Testis (tissue), 3 donors: ENCODE data around the gene HSD17B14. TPM values are rescaled to one million over a fixed set of nuclear protein-coding genes. Genes with fewer than 3 reads are reported as not detected.
A peak's percentile ranks its signal among the peaks of the same experiment; 100 is the strongest.

ENCODE experiments used
- DNase-seq: peaks from one replicate; pipeline ENCODE4 v3.0.0-alpha.2; 2019
- H3K27ac ChIP-seq, 2 donors: fragments of 200-600 bp; sonication (generic); one replicate each; pipeline ENCODE4 v1.5.1; 2019
- H3K27me3 ChIP-seq: fragments of 200-600 bp; sonication (generic); one replicate; pipeline ENCODE4 v1.5.1; 2019
- H3K36me3 ChIP-seq: fragments of 200-600 bp; sonication (generic); one replicate; pipeline ENCODE4 v1.5.1; 2017; ENCODE audit warnings: low read depth; ENCODE audit errors: missing control alignments
- H3K4me1 ChIP-seq: fragments of 200-600 bp; sonication (generic); one replicate; pipeline ENCODE4 v1.5.1; 2019
- H3K4me3 ChIP-seq, 2 donors: fragments of 200-600 bp; sonication (generic); one replicate each; pipeline ENCODE4 v1.5.1; 2017 to 2019
- H3K9me3 ChIP-seq: fragments of 200-600 bp; sonication (generic); one replicate; pipeline ENCODE4 v1.5.1; 2017
- POLR2A ChIP-seq: fragments of 450-650 bp; IDR thresholded peaks from one replicate; pipeline ENCODE4 v1.6.1; 2017; ENCODE audit warnings: antibody characterized with exemption, mild to moderate bottlenecking, moderate library complexity
- WGBS, 2 donors: methylation state at CpG; one replicate each; pipeline ENCODE4 v1.1.5; 2018; 5-methylcytosine and 5-hydroxymethylcytosine counted together
- intact Hi-C: fragments of 100-400 bp; cut with DNase I; formaldehyde crosslinking; loops from one replicate; pipeline ENCODE4 v1.15.1; 2023; ENCODE audit warnings: low total_unique reads
- polyA plus RNA-seq: library from polyadenylated mRNA; stranded (reverse); fragments of 350-450 nt; fragmentation: Illumina TruSeq; extraction: RNeasy Lipid Tissue Mini Kit (QIAGEN cat#74804); gene quantifications from one replicate; pipeline ENCODE4 v1.2.3, GENCODE V29; 2014; ENCODE audit warnings: low read depth, low replicate concordance; ENCODE audit not compliant: insufficient read depth
- total RNA-seq, 2 donors: library from RNA; depleted of rRNA; stranded (reverse); fragments of >200 nt; gene quantifications; one replicate each; pipeline ENCODE4 v1.2.3, GENCODE V29; 2016
- TF ChIP-seq, protein P1 (sequence below), 3 experiments: fragments of 450-650 bp in 2 of 3; fragments of 200-600 bp in 1 of 3; sonication (generic) in 1 of 3; IDR thresholded peaks; one replicate each; pipeline ENCODE4 v1.5.1; 2016 to 2019; ENCODE audit warnings: antibody characterized with exemption in 3 of 3, mild to moderate bottlenecking in 2 of 3, moderate library complexity in 1 of 3

The HSD17B14 gene
- total and polyA plus RNA-seq, 3 donors from 2014 or later = 5.6 to 11.9 (median 8.8) TPM

- intact Hi-C loops = no loop called here
- Histone ChIP-seq H3K27me3 (no peaks in the 10 kb centered on the region), H3K36me3 (no peaks in the 10 kb centered on the region), H3K27ac (no peak overlapping the region), H3K4me3 (no peak overlapping the region), H3K4me1 (peaks cover 17% of the 10 kb centered on the region), H3K9me3 (no peaks in the 10 kb centered on the region)
- no peak for DNase-seq
- WGBS, 2 donors = 72 to 80% methylated on average over 5 of the region's 5 CpGs
- no peak for TF ChIP-seq POLR2A
These were observed 51.8 kb downstream of the HSD17B14 start for GRCh38 chr19:48784527-48784926.

GRCh38 chr19:48780631-48781391 lies 55.5 kb downstream of the HSD17B14 start:
- H3K4me1 ChIP-seq = peaks cover 17% of the 10 kb centered on the region
- H3K27ac ChIP-seq = peak overlapping the region; percentile 50 to 71
- no peaks in the 10 kb centered on the region for H3K9me3 ChIP-seq
- intact Hi-C loops = no loop called here
- peak; percentile 83 for DNase-seq
- H3K4me3 ChIP-seq = no peak overlapping the region
- 55% methylated on average over 14 of the region's 14 CpGs for WGBS, 2 donors
- TF ChIP-seq POLR2A = no peak
- TF ChIP-seq, protein P1, sequence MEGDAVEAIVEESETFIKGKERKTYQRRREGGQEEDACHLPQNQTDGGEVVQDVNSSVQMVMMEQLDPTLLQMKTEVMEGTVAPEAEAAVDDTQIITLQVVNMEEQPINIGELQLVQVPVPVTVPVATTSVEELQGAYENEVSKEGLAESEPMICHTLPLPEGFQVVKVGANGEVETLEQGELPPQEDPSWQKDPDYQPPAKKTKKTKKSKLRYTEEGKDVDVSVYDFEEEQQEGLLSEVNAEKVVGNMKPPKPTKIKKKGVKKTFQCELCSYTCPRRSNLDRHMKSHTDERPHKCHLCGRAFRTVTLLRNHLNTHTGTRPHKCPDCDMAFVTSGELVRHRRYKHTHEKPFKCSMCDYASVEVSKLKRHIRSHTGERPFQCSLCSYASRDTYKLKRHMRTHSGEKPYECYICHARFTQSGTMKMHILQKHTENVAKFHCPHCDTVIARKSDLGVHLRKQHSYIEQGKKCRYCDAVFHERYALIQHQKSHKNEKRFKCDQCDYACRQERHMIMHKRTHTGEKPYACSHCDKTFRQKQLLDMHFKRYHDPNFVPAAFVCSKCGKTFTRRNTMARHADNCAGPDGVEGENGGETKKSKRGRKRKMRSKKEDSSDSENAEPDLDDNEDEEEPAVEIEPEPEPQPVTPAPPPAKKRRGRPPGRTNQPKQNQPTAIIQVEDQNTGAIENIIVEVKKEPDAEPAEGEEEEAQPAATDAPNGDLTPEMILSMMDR (IDR thresholded peaks at IDR 0.05) = no peak
- H3K36me3 ChIP-seq = no peaks in the 10 kb centered on the region
- H3K27me3 ChIP-seq = no peaks in the 10 kb centered on the region

- H3K9me3 ChIP-seq = no peaks in the 10 kb centered on the region
- TF ChIP-seq POLR2A = no peak
- TF ChIP-seq, protein P1 (IDR thresholded peaks at IDR 0.05) = no peak
- DNase-seq = no peak
- no peak overlapping the region for H3K27ac ChIP-seq
- H3K36me3 ChIP-seq = no peaks in the 10 kb centered on the region
- no peak overlapping the region for H3K4me3 ChIP-seq
- peaks cover 17% of the 10 kb centered on the region for H3K4me1 ChIP-seq
- 72 to 74% methylated on average over 1 of the region's 1 CpG for WGBS, 2 donors
- H3K27me3 ChIP-seq = no peaks in the 10 kb centered on the region
- intact Hi-C loops = no loop called here
These were observed 56.7 kb downstream of the HSD17B14 start for GRCh38 chr19:48779636-48780035.

DNA sequence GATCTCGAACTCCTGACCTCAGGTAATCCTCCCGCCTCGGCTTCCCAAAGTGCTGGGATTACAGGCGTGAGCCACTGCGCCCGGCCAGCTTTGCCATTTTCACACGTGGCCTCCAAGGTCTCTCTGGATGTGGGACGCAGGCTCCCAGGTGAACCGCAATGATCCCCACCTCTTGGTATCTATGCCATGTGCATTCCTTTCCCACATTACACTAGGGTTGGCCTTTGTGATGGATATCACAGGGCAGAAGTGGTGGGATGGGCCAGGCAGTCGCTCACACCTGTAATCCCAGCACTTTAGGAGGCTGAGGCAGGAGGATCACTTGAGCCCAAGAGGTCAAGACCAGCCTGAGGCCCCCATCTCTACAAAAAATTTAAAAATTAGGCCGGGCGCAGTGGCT lies 58.6 kb downstream of the HSD17B14 start:
- peaks cover 17% of the 10 kb centered on the region for H3K4me1 ChIP-seq
- intact Hi-C loops = no loop called here
- no peak overlapping the region for H3K4me3 ChIP-seq
- no peaks in the 10 kb centered on the region for H3K27me3 ChIP-seq
- no peak overlapping the region for H3K27ac ChIP-seq
- 88 to 95% methylated on average over 11 to 12 of the region's 12 CpGs for WGBS, 2 donors
- TF ChIP-seq, protein P1 (IDR thresholded peaks at IDR 0.05) = no peak
- TF ChIP-seq POLR2A = no peak
- no peaks in the 10 kb centered on the region for H3K9me3 ChIP-seq
- DNase-seq = no peak
- H3K36me3 ChIP-seq = no peaks in the 10 kb centered on the region

GRCh38 chr19:48777139-48777538 lies 59.2 kb downstream of the HSD17B14 start:
- intact Hi-C loops = no loop called here
- no peak for DNase-seq
- H3K27me3 ChIP-seq = no peaks in the 10 kb centered on the region
- no peak overlapping the region for H3K4me3 ChIP-seq
- no peaks in the 10 kb centered on the region for H3K9me3 ChIP-seq
- TF ChIP-seq, protein P1 (IDR thresholded peaks at IDR 0.05) = no peak
- no peak for TF ChIP-seq POLR2A
- no peaks in the 10 kb centered on the region for H3K36me3 ChIP-seq
- H3K27ac ChIP-seq = no peak overlapping the region
- 88 to 91% methylated on average over 5 of the region's 5 CpGs for WGBS, 2 donors
- peaks cover 18% of the 10 kb centered on the region for H3K4me1 ChIP-seq
